K562 (cell line): ENCODE results near the gene SFI1. TPM values are rescaled to one million over a fixed set of nuclear protein-coding genes. Genes with fewer than 3 reads are reported as not detected.

ENCODE experiments used
- FOXA3 ChIP-seq, 2 experiments: fragments of 450-650 bp in 1 of 2; sonication (generic) in 1 of 2; formaldehyde crosslinking; IDR thresholded peaks in 1 of 2; conservative IDR thresholded peaks in 1 of 2; 2 replicates each; pipeline versions ENCODE4 v1.4.0 to v1.8.0; 2020 to 2022; ENCODE audit warnings: mild to moderate bottlenecking in 2 of 2, missing genetic modification reagents in 1 of 2
- NR2C1 ChIP-seq, 2 experiments: fragments of 450-650 bp; IDR thresholded peaks; 2 replicates each; pipeline ENCODE4 v1.6.1; 2017; ENCODE audit warnings: mild to moderate bottlenecking in 2 of 2, antibody characterized with exemption in 1 of 2, inconsistent platforms in 1 of 2, missing compliant biosample characterization in 1 of 2, missing genetic modification characterization in 1 of 2
- RCOR1 ChIP-seq, 2 experiments: IDR thresholded peaks; 2 replicates each; pipeline ENCODE4 v1.6.1; 2012; ENCODE audit warnings: low read depth in 2 of 2, low read length in 2 of 2, borderline replicate concordance in 1 of 2, improper control_type of control experiment in 1 of 2
- ZBTB43 ChIP-seq: sonication (generic); formaldehyde crosslinking; IDR thresholded peaks from 2 replicates; pipeline ENCODE4 v1.8.0; 2023; ENCODE audit warnings: mild to moderate bottlenecking, missing genetic modification reagents
- ZNF512 ChIP-seq: IDR thresholded peaks from 2 replicates; pipeline ENCODE4 v1.6.1; 2016; ENCODE audit warnings: missing genetic modification characterization, missing compliant biosample characterization
- ZNF609 ChIP-seq: sonication (generic); formaldehyde crosslinking; IDR thresholded peaks from 2 replicates; pipeline ENCODE4 v1.8.1; 2023; ENCODE audit warnings: missing genetic modification reagents, mild to moderate bottlenecking, borderline replicate concordance
- polyA plus RNA-seq, 8 experiments: library from polyadenylated mRNA; depleted of rRNA in 4 of 8; stranded (reverse) in 5 of 8; unstranded in 3 of 8; fragments of >200 nt; fragmentation: Nextera tagmentation in 2 of 8; fragmentation: Illumina TruSeq in 1 of 8; extraction: Ambion mirVana in 2 of 8; extraction: Trizol in 1 of 8; gene quantifications; 2 replicates each; pipeline versions ENCODE4 v1.2.1 to v1.2.3, GENCODE V29; 2011 to 2014; ENCODE audit warnings: inconsistent platforms in 1 of 8, missing spikeins in 1 of 8
- total RNA-seq, 7 experiments: library from RNA; depleted of rRNA in 6 of 7; stranded (reverse); fragments of >200 nt in 6 of 7; fragmentation: Illumina TruSeq in 2 of 7; extraction: Trizol in 2 of 7; gene quantifications; 2 replicates each; pipeline versions ENCODE4 v1.2.1 to v1.2.3, GENCODE V29; 2011 to 2021; ENCODE audit warnings: low replicate concordance in 1 of 7

Gene SFI1
- total and polyA plus RNA-seq, 9 of the 15 experiments (the other 6 are each of a cell fraction or from before 2014, with no cell fraction given) = 3.0 to 25.6 (median 14.1) TPM

- TF ChIP-seq ZNF609 (CRISPR knock-in tag) = no peak
- no peak for TF ChIP-seq NR2C1 (IDR thresholded peaks at IDR 0.05)
- no peak for TF ChIP-seq NR2C1 (tag; IDR thresholded peaks at IDR 0.05)
- TF ChIP-seq ZBTB43 (CRISPR knock-in tag) = no peak
- no peak for TF ChIP-seq ZNF512 (tag)
- TF ChIP-seq RCOR1 (IDR thresholded peaks at IDR 0.05; ENCODE audit: borderline replicate concordance in 1 of 2, low read depth in 2 of 2, low read length in 2 of 2) = no peak
- no peak for TF ChIP-seq FOXA3 (CRISPR knock-in tag; conservative IDR thresholded peaks at IDR 0.05 in 1 of 2, IDR thresholded peaks at IDR 0.05 in 1 of 2)
- TF ChIP-seq, all 486 proteins: peak for 0
These were observed 87.6 kb downstream of the SFI1 start (continued) for GRCh38 chr22:31583861-31584485.
